ENCODE data around the gene BCL10. TPM values are rescaled to one million over a fixed set of nuclear protein-coding genes. Genes with fewer than 3 reads are reported as not detected.

Gene BCL10
- polyA plus RNA-seq (17.3 and 18.9 TPM in 2 replicates), polyA minus RNA-seq (43.6 and 44.3 TPM in 2 replicates)

- H3K79me2 ChIP-seq (replicated peaks; ENCODE audit: insufficient read depth, low read length) = peaks cover 35% of the 10 kb centered on the region
- H3K27ac ChIP-seq (ENCODE audit: low read length) = peak within 1 kb of the TSS; percentile 88
- no peaks in the 10 kb centered on the region for H3K36me3 ChIP-seq (ENCODE audit: insufficient read depth, low read length)
- H3K4me2 ChIP-seq (ENCODE audit: low read length) = peak within 1 kb of the TSS; percentile 99
- H2AFZ ChIP-seq (ENCODE audit: low read depth, low read length) = peak within 1 kb of the TSS; percentile 98
- H3K9me2 ChIP-seq (ENCODE audit: insufficient read depth, low read length) = no peaks in the 10 kb centered on the region
- H3K27me3 ChIP-seq (ENCODE audit: insufficient read depth, low read depth, low read length) = no peaks in the 10 kb centered on the region
- no peaks in the 10 kb centered on the region for H4K20me1 ChIP-seq (ENCODE audit: insufficient read depth)
- no peak for TF ChIP-seq CTCF (IDR thresholded peaks at IDR 0.05; ENCODE audit: poor library complexity, severe bottlenecking)
- TF ChIP-seq EP300 (conservative IDR thresholded peaks at IDR 0.05; ENCODE audit: poor library complexity, severe bottlenecking) = peak; percentile 53
- TF ChIP-seq MXI1 (conservative IDR thresholded peaks at IDR 0.05; ENCODE audit: poor library complexity, severe bottlenecking) = peak; percentile 55
- no peak for TF ChIP-seq EZH2 (IDR thresholded peaks at IDR 0.05; ENCODE audit: borderline replicate concordance, insufficient read depth, low read length, poor library complexity, severe bottlenecking)
- no peak for TF ChIP-seq REST (IDR thresholded peaks at IDR 0.05; ENCODE audit: borderline replicate concordance)
- peak; percentile 74 for TF ChIP-seq POLR2AphosphoS5 (IDR thresholded peaks at IDR 0.05)
- no peak for TF ChIP-seq RAD21 (conservative IDR thresholded peaks at IDR 0.05)
- TF ChIP-seq TAF1 (IDR thresholded peaks at IDR 0.05; ENCODE audit: low read depth) = no peak
- no peak for TF ChIP-seq SMC3 (conservative IDR thresholded peaks at IDR 0.05; ENCODE audit: poor library complexity)
- H3F3A ChIP-seq (ENCODE audit: insufficient read depth, low read length, poor library complexity, severe bottlenecking) = no peaks in the 10 kb centered on the region
- no peaks in the 10 kb centered on the region for H3K9me3 ChIP-seq (ENCODE audit: low read length)
- H3K4me3 ChIP-seq (ENCODE audit: low read length) = peak within 1 kb of the TSS; percentile 99
- peak within 1 kb of the TSS; percentile 92 for H3K9ac ChIP-seq (ENCODE audit: low read length)
These were observed at the start of gene BCL10 for GRCh38 chr1:85276215-85276977. Gene BCL10, minus strand, starts transcription at chr1:85276632. Its CDS starts 280 bp downstream, at chr1:85276352.

GRCh38 chr1:85325920-85326319 lies 49.5 kb upstream of the BCL10 start:
- TF ChIP-seq EP300 (conservative IDR thresholded peaks at IDR 0.05; ENCODE audit: poor library complexity, severe bottlenecking) (no peak), MXI1 (conservative IDR thresholded peaks at IDR 0.05; ENCODE audit: poor library complexity, severe bottlenecking) (no peak), TAF1 (IDR thresholded peaks at IDR 0.05; ENCODE audit: low read depth) (no peak), CTCF (IDR thresholded peaks at IDR 0.05; ENCODE audit: poor library complexity, severe bottlenecking) (no peak), SMC3 (conservative IDR thresholded peaks at IDR 0.05; ENCODE audit: poor library complexity) (no peak), POLR2AphosphoS5 (IDR thresholded peaks at IDR 0.05) (no peak), RAD21 (conservative IDR thresholded peaks at IDR 0.05) (no peak), EZH2 (IDR thresholded peaks at IDR 0.05; ENCODE audit: borderline replicate concordance, insufficient read depth, low read length, poor library complexity, severe bottlenecking) (no peak), REST (IDR thresholded peaks at IDR 0.05; ENCODE audit: borderline replicate concordance) (no peak)
- Histone ChIP-seq H3F3A (ENCODE audit: insufficient read depth, low read length, poor library complexity, severe bottlenecking) (no peaks in the 10 kb centered on the region), H3K36me3 (ENCODE audit: insufficient read depth, low read length) (no peaks in the 10 kb centered on the region), H3K9me3 (ENCODE audit: low read length) (no peaks in the 10 kb centered on the region), H2AFZ (ENCODE audit: low read depth, low read length) (no peak overlapping the region), H3K79me2 (replicated peaks; ENCODE audit: insufficient read depth, low read length) (no peaks in the 10 kb centered on the region), H3K4me3 (ENCODE audit: low read length) (no peak overlapping the region), H3K9me2 (ENCODE audit: insufficient read depth, low read length) (no peaks in the 10 kb centered on the region), H4K20me1 (ENCODE audit: insufficient read depth) (no peaks in the 10 kb centered on the region), H3K4me2 (ENCODE audit: low read length) (no peak overlapping the region), H3K27ac (ENCODE audit: low read length) (no peak overlapping the region), H3K9ac (ENCODE audit: low read length) (no peak overlapping the region), H3K27me3 (ENCODE audit: insufficient read depth, low read depth, low read length) (no peaks in the 10 kb centered on the region)
